CD4-positive, alpha-beta T cell (primary cell): ENCODE results near the gene CRYBB1. TPM values are rescaled to one million over a fixed set of nuclear protein-coding genes. Genes with fewer than 3 reads are reported as not detected.

Source experiments
- ATAC-seq: fragments of 200-7000 bp; cut with Tn5 transposase; one replicate; pipeline ENCODE4 v1.10.0; 2022; ENCODE audit warnings: mild to moderate bottlenecking; ENCODE audit not compliant: poor library complexity
- CTCF ChIA-PET: fragments of 350-600 bp; sonication (Branson Sonifier 250); formaldehyde crosslinking; loops from one replicate; lab custom pipeline; 2021; ENCODE audit warnings: antibody characterized with exemption, inconsistent platforms; lab: Charles Lee
- POLR2A ChIA-PET: fragments of 350-600 bp; sonication (Branson Sonifier 250); formaldehyde crosslinking; loops from one replicate; lab custom pipeline; 2021; ENCODE audit warnings: antibody characterized with exemption, inconsistent platforms; lab: Charles Lee
- DNase-seq, 14 experiments: peaks; one replicate each; pipeline ENCODE4 v3.0.0-alpha.2; 2013 to 2020; ENCODE audit warnings: mixed read lengths in 2 of 14
- H3K27ac ChIP-seq, 2 donors: one replicate each; pipeline versions ENCODE4 v1.5.1 to v1.7.0; 2013; ENCODE audit warnings: low read length in 2 of 2, low read depth in 1 of 2, mild to moderate bottlenecking in 1 of 2
- H3K27me3 ChIP-seq, 2 experiments: 1 replicate in 1 of 2; 2 replicates in 1 of 2; pipeline versions ENCODE4 v1.6.1 to v1.7.0; 2013; ENCODE audit warnings: low read length in 2 of 2, control low read depth in 1 of 2, mild to moderate bottlenecking in 1 of 2, moderate library complexity in 1 of 2; ENCODE audit not compliant: insufficient read depth in 2 of 2, control insufficient read depth in 1 of 2
- H3K36me3 ChIP-seq: one replicate; pipeline ENCODE4 v1.6.1; 2013; ENCODE audit warnings: low read length, control low read depth; ENCODE audit not compliant: insufficient read depth
- H3K4me1 ChIP-seq: one replicate; pipeline ENCODE4 v1.6.1; 2013; ENCODE audit warnings: low read length, control low read depth; ENCODE audit not compliant: insufficient read depth
- H3K4me3 ChIP-seq: one replicate; pipeline ENCODE4 v1.5.1; 2013; ENCODE audit warnings: mild to moderate bottlenecking, low read length, moderate library complexity
- H3K9me3 ChIP-seq, 2 experiments: 1 replicate in 1 of 2; 2 replicates in 1 of 2; pipeline versions ENCODE4 v1.6.1 to v1.7.0; 2013; ENCODE audit warnings: low read length in 2 of 2, mild to moderate bottlenecking in 2 of 2, control low read depth in 1 of 2, moderate library complexity in 1 of 2; ENCODE audit not compliant: control insufficient read depth in 1 of 2, insufficient read depth in 1 of 2
- H3K27ac Mint-ChIP-seq: one replicate; pipeline ENCODE4 v1.8.0; 2020; ENCODE audit warnings: mixed read lengths
- H3K27me3 Mint-ChIP-seq: one replicate; pipeline ENCODE4 v1.8.0; 2021; ENCODE audit warnings: mixed read lengths
- H3K36me3 Mint-ChIP-seq: one replicate; pipeline ENCODE4 v1.8.0; 2021; ENCODE audit warnings: low read depth, mixed read lengths
- H3K4me1 Mint-ChIP-seq: one replicate; pipeline ENCODE4 v1.8.0; 2021; ENCODE audit warnings: low read depth, mixed read lengths
- H3K4me3 Mint-ChIP-seq: one replicate; pipeline ENCODE4 v1.8.0; 2020; ENCODE audit warnings: mild to moderate bottlenecking, mixed read lengths
- H3K9me3 Mint-ChIP-seq: one replicate; pipeline ENCODE4 v1.8.0; 2020; ENCODE audit warnings: mixed read lengths
- intact Hi-C, 2 experiments: fragments of 100-400 bp; cut with DNase I in 1 of 2; cut with micrococcal nuclease in 1 of 2; formaldehyde crosslinking; loops; one replicate each; pipeline versions ENCODE4 v1.15.1 to v1.9.0; 2023 to 2025; cut with DNase I, micrococcal nuclease
- polyA plus RNA-seq, 2 donors: library from polyadenylated mRNA; unstranded; fragments of 120-200 nt; gene quantifications; one replicate each; pipeline ENCODE4 v1.2.1, GENCODE V29; 2013
- total RNA-seq, 174 experiments: library from RNA in 2 of 174; stranded (reverse) in 2 of 174; gene quantifications; one replicate each; pipeline ENCODE4 v1.2.3 and lab custom pipeline; 2021 to 2026
- TF ChIP-seq, protein P1 (sequence below): fragments of 200-600 bp; IDR thresholded peaks from one replicate; pipeline ENCODE4 v1.8.0; 2022; ENCODE audit warnings: antibody characterized with exemption, mild to moderate bottlenecking

Gene CRYBB1
- total RNA-seq (not detected), total RNA-seq (lab: John Stamatoyannopoulos, UW) (0 to 0.20 (median 0) reads per million in 172 experiments)
- 0.08 TPM for polyA plus RNA-seq (2013, experiment 1 of 2)
- 0.12 TPM for polyA plus RNA-seq (2013, experiment 2 of 2)

- ATAC-seq (no peak), DNase-seq (no peak)
- ChIA-PET CTCF (no interaction called here), POLR2A (no interaction called here)
- H3K27ac ChIP-seq: no peak within 1 kb of the TSS
- Mint-ChIP-seq H3K4me3 (no peak within 1 kb of the TSS), H3K9me3 (no peaks in the 10 kb centered on the region), H3K4me1 (no peaks in the 10 kb centered on the region), H3K27me3 (no peaks in the 10 kb centered on the region), H3K27ac (no peak within 1 kb of the TSS), H3K36me3 (no peaks in the 10 kb centered on the region)
- no peaks in the 10 kb centered on the region for H3K36me3 ChIP-seq
- H3K4me3 ChIP-seq: no peak within 1 kb of the TSS
- TF ChIP-seq, protein P1, sequence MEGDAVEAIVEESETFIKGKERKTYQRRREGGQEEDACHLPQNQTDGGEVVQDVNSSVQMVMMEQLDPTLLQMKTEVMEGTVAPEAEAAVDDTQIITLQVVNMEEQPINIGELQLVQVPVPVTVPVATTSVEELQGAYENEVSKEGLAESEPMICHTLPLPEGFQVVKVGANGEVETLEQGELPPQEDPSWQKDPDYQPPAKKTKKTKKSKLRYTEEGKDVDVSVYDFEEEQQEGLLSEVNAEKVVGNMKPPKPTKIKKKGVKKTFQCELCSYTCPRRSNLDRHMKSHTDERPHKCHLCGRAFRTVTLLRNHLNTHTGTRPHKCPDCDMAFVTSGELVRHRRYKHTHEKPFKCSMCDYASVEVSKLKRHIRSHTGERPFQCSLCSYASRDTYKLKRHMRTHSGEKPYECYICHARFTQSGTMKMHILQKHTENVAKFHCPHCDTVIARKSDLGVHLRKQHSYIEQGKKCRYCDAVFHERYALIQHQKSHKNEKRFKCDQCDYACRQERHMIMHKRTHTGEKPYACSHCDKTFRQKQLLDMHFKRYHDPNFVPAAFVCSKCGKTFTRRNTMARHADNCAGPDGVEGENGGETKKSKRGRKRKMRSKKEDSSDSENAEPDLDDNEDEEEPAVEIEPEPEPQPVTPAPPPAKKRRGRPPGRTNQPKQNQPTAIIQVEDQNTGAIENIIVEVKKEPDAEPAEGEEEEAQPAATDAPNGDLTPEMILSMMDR: no peak
- intact Hi-C loops: no loop called here
- no peaks in the 10 kb centered on the region for H3K9me3 ChIP-seq
- H3K27me3 ChIP-seq: no peaks in the 10 kb centered on the region
- H3K4me1 ChIP-seq: peaks cover 3% of the 10 kb centered on the region
Observed at GRCh38 chr22:26617271-26618199, at the start of gene CRYBB1. TSS of gene CRYBB1 (minus strand) at chr22:26618027. CDS start at chr22:26616319, 1,708 bp downstream.

GRCh38 chr22:26667140-26667539 is 49.3 kb upstream of the CRYBB1 start:
- Histone ChIP-seq H3K9me3 (no peaks in the 10 kb centered on the region), H3K36me3 (peaks cover 2% of the 10 kb centered on the region), H3K27ac (no peak overlapping the region), H3K27me3 (no peaks in the 10 kb centered on the region), H3K4me1 (peaks cover 51% of the 10 kb centered on the region), H3K4me3 (no peak overlapping the region)
- Mint-ChIP-seq H3K4me1 (peaks cover 42% of the 10 kb centered on the region), H3K9me3 (no peaks in the 10 kb centered on the region), H3K27me3 (no peaks in the 10 kb centered on the region), H3K4me3 (no peak overlapping the region), H3K36me3 (no peaks in the 10 kb centered on the region), H3K27ac (no peak overlapping the region)
- intact Hi-C loops: no loop called here
- CTCF ChIA-PET: interaction anchor here (0.6 to 2.8 kb wide), 2 partner anchors 11 to 19 kb away, joined by 3 to 14 read pairs; no protein-coding TSS in a partner anchor
- POLR2A ChIA-PET: no interaction called here
- TF ChIP-seq, protein P1: no peak
- DNase-seq (no peak), ATAC-seq (no peak)

DNA sequence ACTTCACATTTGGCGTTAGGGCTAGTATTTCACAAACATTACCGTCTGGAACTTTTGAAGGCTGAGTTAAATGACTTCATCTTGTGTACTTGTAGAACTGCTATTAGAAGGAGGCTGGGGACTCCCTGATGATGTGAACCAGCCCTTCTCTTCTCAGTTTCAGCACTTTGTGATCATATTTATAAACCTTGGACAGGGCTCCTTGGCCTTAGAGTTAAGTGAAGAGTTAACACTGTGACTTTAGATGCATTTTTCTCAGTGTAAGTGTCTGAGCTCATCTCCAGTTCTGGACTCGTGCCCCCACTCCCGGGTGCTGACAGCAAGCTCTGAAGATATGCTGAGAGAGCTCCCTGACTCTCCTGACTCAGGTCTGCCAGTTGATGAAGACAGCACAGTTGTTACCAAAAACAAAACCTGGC is 48.0 kb upstream of the CRYBB1 start:
- ATAC-seq: no peak
- peaks cover 38% of the 10 kb centered on the region for H3K4me1 ChIP-seq

More for the DNA sequence above, 48.0 kb upstream of the CRYBB1 start:
- H3K27me3 ChIP-seq: no peaks in the 10 kb centered on the region
- intact Hi-C loops: loop anchor here in 1 of 2 experiments (1.0 kb wide), 2 partner anchors 163 to 268 kb away; no protein-coding TSS in a partner anchor
- H3K36me3 ChIP-seq: peaks cover 2% of the 10 kb centered on the region
- no peak overlapping the region for H3K4me3 ChIP-seq
- Mint-ChIP-seq H3K4me3 (peak overlapping the region; percentile 25), H3K9me3 (no peaks in the 10 kb centered on the region), H3K27me3 (peaks cover 4% of the 10 kb centered on the region), H3K4me1 (peaks cover 29% of the 10 kb centered on the region), H3K36me3 (no peaks in the 10 kb centered on the region), H3K27ac (peak overlapping the region; percentile 57)
- POLR2A ChIA-PET: interaction anchor here (0.6 to 1.0 kb wide), 3 partner anchors 9 to 119 kb away, joined by 3 to 4 read pairs (median 3); no protein-coding TSS in a partner anchor
- no peak for DNase-seq
- TF ChIP-seq, protein P1: peak; percentile 34
- CTCF ChIA-PET: interaction anchor here (0.7 to 2.8 kb wide), 7 partner anchors 8 to 164 kb away, joined by 3 to 14 read pairs (median 7); no protein-coding TSS in a partner anchor
- no peaks in the 10 kb centered on the region for H3K9me3 ChIP-seq
- no peak overlapping the region for H3K27ac ChIP-seq
